Measurements from ENCODE around the gene DESI1.

DNA sequence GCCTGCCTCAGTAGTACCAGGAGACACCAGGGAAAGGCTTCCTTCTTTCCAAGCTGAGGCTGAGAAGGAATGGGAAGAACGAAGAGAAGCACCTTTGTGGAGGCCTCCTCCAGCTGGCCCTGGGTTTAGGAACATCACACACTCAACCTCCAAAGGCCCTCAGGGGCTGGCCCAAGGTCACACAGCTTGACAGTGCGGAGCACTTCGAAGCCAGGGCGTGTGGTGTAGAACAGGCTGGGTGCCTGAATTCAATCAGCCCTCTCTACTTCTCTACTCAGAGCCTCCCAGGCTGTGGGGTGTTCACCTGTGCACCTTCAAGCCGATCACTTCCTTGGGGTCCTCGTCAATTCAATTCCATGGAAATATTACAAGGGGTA, 60.8 kb downstream of the DESI1 start:
- no peak for TF ChIP-seq EZH2 (optimal IDR thresholded peaks at IDR 0.05; ENCODE audit: low read depth, low read length)
- TF ChIP-seq, protein P1, sequence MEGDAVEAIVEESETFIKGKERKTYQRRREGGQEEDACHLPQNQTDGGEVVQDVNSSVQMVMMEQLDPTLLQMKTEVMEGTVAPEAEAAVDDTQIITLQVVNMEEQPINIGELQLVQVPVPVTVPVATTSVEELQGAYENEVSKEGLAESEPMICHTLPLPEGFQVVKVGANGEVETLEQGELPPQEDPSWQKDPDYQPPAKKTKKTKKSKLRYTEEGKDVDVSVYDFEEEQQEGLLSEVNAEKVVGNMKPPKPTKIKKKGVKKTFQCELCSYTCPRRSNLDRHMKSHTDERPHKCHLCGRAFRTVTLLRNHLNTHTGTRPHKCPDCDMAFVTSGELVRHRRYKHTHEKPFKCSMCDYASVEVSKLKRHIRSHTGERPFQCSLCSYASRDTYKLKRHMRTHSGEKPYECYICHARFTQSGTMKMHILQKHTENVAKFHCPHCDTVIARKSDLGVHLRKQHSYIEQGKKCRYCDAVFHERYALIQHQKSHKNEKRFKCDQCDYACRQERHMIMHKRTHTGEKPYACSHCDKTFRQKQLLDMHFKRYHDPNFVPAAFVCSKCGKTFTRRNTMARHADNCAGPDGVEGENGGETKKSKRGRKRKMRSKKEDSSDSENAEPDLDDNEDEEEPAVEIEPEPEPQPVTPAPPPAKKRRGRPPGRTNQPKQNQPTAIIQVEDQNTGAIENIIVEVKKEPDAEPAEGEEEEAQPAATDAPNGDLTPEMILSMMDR (IDR thresholded peaks at IDR 0.05; ENCODE audit: low read length), result no peak
- TF ChIP-seq EZH2phosphoT487 (IDR thresholded peaks at IDR 0.05; ENCODE audit: low read length), result no peak
